ENCODE data around the gene MARF1. TPM values are rescaled to one million over a fixed set of nuclear protein-coding genes. Genes with fewer than 3 reads are reported as not detected.

MARF1 gene
- total RNA-seq, 1 donor from 2014 or later = 13.4 TPM

- no peak overlapping the region for H3K9ac ChIP-seq
- no peak overlapping the region for H2AFZ ChIP-seq (replicated peaks)
- Mint-ChIP-seq H3K9me3 (no peaks in the 10 kb centered on the region), H3K4me1 (peaks cover 9% of the 10 kb centered on the region), H3K27ac (no peak overlapping the region), H3K27me3 (ENCODE audit: insufficient read depth, low read depth) (peaks cover 2% of the 10 kb centered on the region), H3K4me3 (no peak overlapping the region), H3K36me3 (no peaks in the 10 kb centered on the region)
- TF ChIP-seq EZH2phosphoT487 (IDR thresholded peaks at IDR 0.05) = no peak
- TF ChIP-seq EZH2 (IDR thresholded peaks at IDR 0.05) = no peak
- TF ChIP-seq CTCF (IDR thresholded peaks at IDR 0.05) = no peak
- H4K20me1 ChIP-seq (ENCODE audit: low read depth) = peaks cover 7% of the 10 kb centered on the region
- H3K27me3 ChIP-seq = no peaks in the 10 kb centered on the region
- no peaks in the 10 kb centered on the region for H3K79me2 ChIP-seq (ENCODE audit: low read depth)
- H3K4me3 ChIP-seq = no peak overlapping the region
- DNase-seq (ENCODE audit: low spot score) = no peak
- H3K4me2 ChIP-seq = no peak overlapping the region
- H3K9me3 ChIP-seq (ENCODE audit: low read depth) = no peaks in the 10 kb centered on the region
- no peak overlapping the region for H3K27ac ChIP-seq
- H3F3A ChIP-seq (ENCODE audit: low read depth) = peaks cover 5% of the 10 kb centered on the region
- H3K36me3 ChIP-seq = no peaks in the 10 kb centered on the region
- H3K4me1 ChIP-seq = peaks cover 12% of the 10 kb centered on the region
These were observed 89.5 kb downstream of the MARF1 start for GRCh38 chr16:15553313-15554088.

GRCh38 chr16:15552507-15552906, 90.4 kb downstream of the MARF1 start:
- Mint-ChIP-seq H3K4me3 (no peak overlapping the region), H3K36me3 (no peaks in the 10 kb centered on the region), H3K4me1 (peaks cover 9% of the 10 kb centered on the region), H3K27ac (no peak overlapping the region), H3K9me3 (no peaks in the 10 kb centered on the region), H3K27me3 (ENCODE audit: insufficient read depth, low read depth) (peaks cover 2% of the 10 kb centered on the region)
- Histone ChIP-seq H3K36me3 (no peaks in the 10 kb centered on the region), H3K27ac (no peak overlapping the region), H3K4me1 (peaks cover 12% of the 10 kb centered on the region), H3K9me3 (ENCODE audit: low read depth) (no peaks in the 10 kb centered on the region), H3K27me3 (no peaks in the 10 kb centered on the region), H4K20me1 (ENCODE audit: low read depth) (peaks cover 7% of the 10 kb centered on the region), H3K79me2 (ENCODE audit: low read depth) (no peaks in the 10 kb centered on the region), H3K4me3 (no peak overlapping the region), H3F3A (ENCODE audit: low read depth) (peaks cover 5% of the 10 kb centered on the region), H2AFZ (replicated peaks) (no peak overlapping the region), H3K9ac (no peak overlapping the region), H3K4me2 (no peak overlapping the region)
- no peak for DNase-seq (ENCODE audit: low spot score)
- no peak for TF ChIP-seq EZH2phosphoT487 (IDR thresholded peaks at IDR 0.05)
- TF ChIP-seq EZH2 (IDR thresholded peaks at IDR 0.05) = no peak
- no peak for TF ChIP-seq CTCF (IDR thresholded peaks at IDR 0.05)

- Mint-ChIP-seq H3K27ac (no peak overlapping the region), H3K4me3 (no peak overlapping the region), H3K36me3 (peaks cover 3% of the 10 kb centered on the region), H3K4me1 (peaks cover 16% of the 10 kb centered on the region), H3K9me3 (peaks cover 6% of the 10 kb centered on the region), H3K27me3 (ENCODE audit: insufficient read depth, low read depth) (no peaks in the 10 kb centered on the region)
- TF ChIP-seq CTCF (IDR thresholded peaks at IDR 0.05) (no peak), EZH2phosphoT487 (IDR thresholded peaks at IDR 0.05) (no peak), EZH2 (IDR thresholded peaks at IDR 0.05) (no peak)
- Histone ChIP-seq H3K9me3 (ENCODE audit: low read depth) (no peaks in the 10 kb centered on the region), H3K9ac (no peak overlapping the region), H4K20me1 (ENCODE audit: low read depth) (peaks cover 7% of the 10 kb centered on the region), H3K36me3 (no peaks in the 10 kb centered on the region), H3F3A (ENCODE audit: low read depth) (peaks cover 5% of the 10 kb centered on the region), H3K4me3 (no peak overlapping the region), H2AFZ (replicated peaks) (no peak overlapping the region), H3K79me2 (ENCODE audit: low read depth) (no peaks in the 10 kb centered on the region), H3K27ac (no peak overlapping the region), H3K4me2 (no peak overlapping the region), H3K27me3 (no peaks in the 10 kb centered on the region), H3K4me1 (peaks cover 7% of the 10 kb centered on the region)
- no peak for DNase-seq (ENCODE audit: low spot score)
These were observed 94.5 kb downstream of the MARF1 start for GRCh38 chr16:15548482-15548891.

Measured in neural progenitor cell (in vitro differentiated cells).